CD8-positive, alpha-beta memory T cell (primary cell): ENCODE results near the gene TP73. TPM values are rescaled to one million over a fixed set of nuclear protein-coding genes. Genes with fewer than 3 reads are reported as not detected.
A peak's percentile ranks its signal among the peaks of the same experiment; 100 is the strongest.

ENCODE experiments used
- CTCF ChIA-PET: fragments of 350-600 bp; sonication (Branson Sonifier 250); formaldehyde crosslinking; loops from one replicate; lab custom pipeline; 2021; ENCODE audit warnings: antibody characterized with exemption; lab: Charles Lee
- POLR2A ChIA-PET: fragments of 350-600 bp; sonication (Branson Sonifier 250); formaldehyde crosslinking; loops from one replicate; lab custom pipeline; 2021; ENCODE audit warnings: antibody characterized with exemption; lab: Charles Lee
- DNase-seq, 5 donors: peaks; one replicate each; pipeline versions ENCODE4 v3.0.0 to v3.0.0-alpha.2; 2020 to 2022; ENCODE audit warnings: mixed read lengths in 1 of 5
- H3K27ac ChIP-seq: one replicate; pipeline ENCODE4 v1.7.0; 2013; ENCODE audit warnings: low read depth, mild to moderate bottlenecking, low read length, moderate library complexity
- H3K27me3 ChIP-seq: 2 replicates; pipeline ENCODE4 v1.7.0; 2013; ENCODE audit warnings: low read length, mild to moderate bottlenecking; ENCODE audit not compliant: insufficient read depth, poor library complexity, severe bottlenecking
- H3K36me3 ChIP-seq: 2 replicates; pipeline ENCODE4 v1.7.0; 2013; ENCODE audit warnings: mild to moderate bottlenecking, low read length, moderate library complexity; ENCODE audit not compliant: insufficient read depth
- H3K4me1 ChIP-seq: 2 replicates; pipeline ENCODE4 v1.7.0; 2013; ENCODE audit warnings: mild to moderate bottlenecking, low read length, moderate library complexity; ENCODE audit not compliant: insufficient read depth
- H3K4me3 ChIP-seq: 2 replicates; pipeline ENCODE4 v1.7.0; 2013; ENCODE audit warnings: mild to moderate bottlenecking, low read length
- H3K9me3 ChIP-seq: 2 replicates; pipeline ENCODE4 v1.7.0; 2013; ENCODE audit warnings: mild to moderate bottlenecking, low read length
- H3K27ac Mint-ChIP-seq, 8 donors: one replicate each; pipeline ENCODE4 v1.8.0; 2020 to 2021; ENCODE audit warnings: mixed read lengths in 8 of 8, mild to moderate bottlenecking in 6 of 8, inconsistent platforms in 3 of 8, moderate library complexity in 3 of 8
- H3K27me3 Mint-ChIP-seq, 2 donors: one replicate each; pipeline ENCODE4 v1.8.0; 2020 to 2021; ENCODE audit warnings: mixed read lengths in 2 of 2, mild to moderate bottlenecking in 1 of 2, moderate library complexity in 1 of 2
- H3K36me3 Mint-ChIP-seq, 3 donors: one replicate each; pipeline ENCODE4 v1.8.0; 2020 to 2021; ENCODE audit warnings: mixed read lengths in 3 of 3, inconsistent platforms in 1 of 3, mild to moderate bottlenecking in 1 of 3
- H3K4me1 Mint-ChIP-seq, 3 donors: one replicate each; pipeline ENCODE4 v1.8.0; 2020 to 2021; ENCODE audit warnings: mixed read lengths in 3 of 3, inconsistent platforms in 1 of 3, mild to moderate bottlenecking in 1 of 3
- H3K4me3 Mint-ChIP-seq, 7 donors: one replicate each; pipeline ENCODE4 v1.8.0; 2020 to 2021; ENCODE audit warnings: mixed read lengths in 7 of 7, mild to moderate bottlenecking in 6 of 7, moderate library complexity in 4 of 7, inconsistent platforms in 2 of 7
- H3K9me3 Mint-ChIP-seq, 5 donors: one replicate each; pipeline ENCODE4 v1.8.0; 2020 to 2022; ENCODE audit warnings: mixed read lengths in 5 of 5, mild to moderate bottlenecking in 3 of 5, moderate library complexity in 2 of 5, inconsistent platforms in 1 of 5
- polyA plus RNA-seq: library from polyadenylated mRNA; unstranded; fragments of 300-500 nt; fragmentation: Illumina TruSeq; gene quantifications from one replicate; pipeline ENCODE4 v1.2.3, GENCODE V29; 2021
- total RNA-seq, 2 experiments: library from RNA; stranded (reverse); gene quantifications; one replicate each; pipeline ENCODE4 v1.2.3, GENCODE V29; 2021

The TP73 gene
- total and polyA plus RNA-seq, 3 experiments from 2014 or later, result 0.20 to 0.63 (median 0.49) TPM

DNA sequence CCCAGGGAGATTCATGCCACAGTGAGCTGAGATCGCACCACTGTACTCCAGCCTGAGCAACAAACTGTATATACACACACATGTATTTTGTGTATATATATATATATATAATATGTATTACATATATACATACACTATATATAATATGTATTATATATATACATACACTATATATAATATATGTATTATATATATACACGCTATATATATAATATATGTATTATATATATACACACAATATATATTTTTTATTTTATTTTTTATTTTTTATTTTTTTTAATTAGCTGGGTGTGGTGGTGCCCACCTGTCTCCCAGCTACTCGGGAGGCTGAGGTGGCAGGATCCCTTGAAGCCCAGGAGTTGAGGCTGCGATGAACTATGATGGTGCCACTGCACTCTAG lies 9.3 kb downstream of the TP73 start:
- no peaks in the 10 kb centered on the region for H3K4me1 Mint-ChIP-seq
- Histone ChIP-seq H3K27ac (no peak overlapping the region), H3K36me3 (no peaks in the 10 kb centered on the region), H3K4me1 (no peaks in the 10 kb centered on the region), H3K27me3 (no peaks in the 10 kb centered on the region), H3K9me3 (no peaks in the 10 kb centered on the region), H3K4me3 (no peak overlapping the region)
- H3K27me3 Mint-ChIP-seq, result peaks cover 10 to 40% of the 10 kb centered on the region in 2 donors
- H3K27ac Mint-ChIP-seq, result no peak overlapping the region
- CTCF ChIA-PET, result no interaction called here
- no peaks in the 10 kb centered on the region for H3K36me3 Mint-ChIP-seq
- H3K9me3 Mint-ChIP-seq, result no peaks in the 10 kb centered on the region
- POLR2A ChIA-PET, result no interaction called here
- no peak overlapping the region for H3K4me3 Mint-ChIP-seq
- DNase-seq, result no peak

DNA sequence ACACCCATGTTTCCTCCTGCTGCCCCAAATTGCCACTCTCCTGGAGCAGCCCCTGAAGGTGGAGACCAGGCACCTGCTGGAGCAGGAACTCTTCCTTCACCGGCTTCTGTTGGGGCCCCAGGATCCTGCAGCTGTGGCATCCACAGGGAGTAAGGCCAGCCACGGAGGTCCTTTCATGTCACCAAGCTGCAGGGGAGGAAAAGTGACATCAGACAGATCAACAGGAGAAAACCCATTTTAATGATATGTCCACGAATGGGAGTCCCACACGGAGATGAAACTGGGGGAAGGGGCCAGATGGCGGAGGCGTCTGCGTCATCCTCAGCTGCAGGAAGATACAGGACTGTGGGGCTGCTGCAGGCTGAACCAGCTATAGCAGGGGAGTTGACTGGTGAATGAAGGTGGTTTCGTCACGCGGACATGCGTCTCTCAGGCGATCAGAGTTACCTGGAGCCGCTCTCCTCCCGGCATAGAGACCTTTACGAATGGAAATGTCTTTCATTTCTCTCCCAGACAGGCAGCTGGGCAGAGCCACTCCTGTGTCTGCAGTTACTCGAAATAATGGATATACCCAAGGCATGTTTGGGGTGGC lies 9.9 kb downstream of the TP73 start:
- no peak overlapping the region for H3K27ac Mint-ChIP-seq
- DNase-seq, result no peak
- H3K4me3 Mint-ChIP-seq, result peak overlapping the region in 1 of 7 donors; percentile 48
- no peaks in the 10 kb centered on the region for H3K4me1 Mint-ChIP-seq
- ChIA-PET CTCF (no interaction called here), POLR2A (no interaction called here)
- Histone ChIP-seq H3K9me3 (no peaks in the 10 kb centered on the region), H3K27me3 (no peaks in the 10 kb centered on the region), H3K4me3 (no peak overlapping the region), H3K4me1 (no peaks in the 10 kb centered on the region), H3K27ac (no peak overlapping the region), H3K36me3 (no peaks in the 10 kb centered on the region)
- no peaks in the 10 kb centered on the region for H3K9me3 Mint-ChIP-seq
- H3K27me3 Mint-ChIP-seq, result peaks cover 11 to 37% of the 10 kb centered on the region in 2 donors
- no peaks in the 10 kb centered on the region for H3K36me3 Mint-ChIP-seq

DNA sequence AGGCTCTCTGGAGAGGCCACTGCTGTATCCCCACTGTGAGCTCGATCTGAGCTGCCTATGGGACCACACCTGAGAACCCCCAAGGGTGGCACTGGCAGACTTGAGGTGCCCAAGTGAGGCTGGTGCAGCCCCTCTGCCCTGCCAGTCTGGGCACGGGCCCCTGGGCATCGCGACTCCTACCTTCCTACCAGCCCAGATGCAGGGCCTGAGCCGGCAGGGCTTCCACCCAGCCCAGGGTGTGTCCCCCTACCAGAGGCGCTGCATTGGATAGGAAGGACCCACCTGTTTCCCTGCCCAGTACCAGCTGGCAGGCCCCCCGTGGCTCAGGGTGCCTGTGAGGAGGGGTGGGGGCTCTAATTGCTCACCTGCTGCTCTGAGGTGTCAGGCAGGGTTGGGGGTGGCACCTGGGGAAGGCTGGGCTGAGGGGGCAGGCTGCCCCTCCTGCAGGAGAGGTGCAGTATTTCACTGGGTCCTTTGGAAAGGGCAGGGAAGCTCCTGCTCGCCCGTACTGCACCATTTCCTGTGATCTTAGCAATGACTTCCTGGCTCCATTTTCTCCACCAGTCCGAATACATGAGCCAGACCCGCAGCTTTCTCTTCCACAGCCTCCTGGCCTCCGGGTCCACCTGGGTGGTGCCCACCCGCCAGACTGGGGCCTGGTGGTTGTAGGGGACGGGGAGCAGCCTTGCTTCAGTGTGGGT lies 11.8 kb downstream of the TP73 start:
- H3K27ac Mint-ChIP-seq, result no peak overlapping the region
- POLR2A ChIA-PET, result no interaction called here

DNA sequence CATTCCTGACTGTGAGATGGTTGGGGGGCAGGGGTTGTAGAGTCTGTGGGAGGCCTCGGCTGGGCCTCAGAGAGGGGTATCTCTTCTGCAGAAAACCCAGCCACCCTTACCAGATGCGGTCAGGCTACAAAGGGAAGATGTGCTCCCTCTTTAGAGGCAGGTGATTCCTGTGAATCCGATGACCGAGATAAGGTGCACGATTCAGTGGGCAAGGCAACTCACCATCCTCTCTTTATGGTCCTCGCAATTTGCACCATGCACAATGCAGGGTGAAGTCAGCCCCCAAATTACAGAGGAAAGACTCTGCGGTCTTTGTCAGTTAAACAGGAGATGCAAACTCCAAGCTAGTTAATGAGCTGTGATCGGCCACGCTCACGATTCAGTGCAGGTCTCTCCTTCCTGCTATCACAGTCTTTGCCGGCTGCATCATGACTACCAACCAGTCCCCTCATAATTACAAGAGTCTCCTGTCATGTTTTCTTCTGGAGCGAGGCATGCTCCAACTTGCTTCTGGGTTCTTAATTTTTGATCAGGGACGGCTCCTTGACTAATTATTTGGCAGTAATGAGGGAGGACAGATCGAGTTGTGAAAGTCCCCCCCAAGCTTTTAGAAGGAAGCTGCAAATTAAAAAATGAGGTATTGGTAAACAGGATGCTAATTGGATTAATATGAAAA lies 12.5 kb downstream of the TP73 start:
- Histone ChIP-seq H3K4me3 (no peak overlapping the region), H3K27ac (no peak overlapping the region), H3K4me1 (no peaks in the 10 kb centered on the region), H3K27me3 (no peaks in the 10 kb centered on the region), H3K9me3 (no peaks in the 10 kb centered on the region), H3K36me3 (no peaks in the 10 kb centered on the region)
- Mint-ChIP-seq H3K36me3 (no peaks in the 10 kb centered on the region), H3K4me3 (no peak overlapping the region), H3K27me3 (peaks cover 8 to 25% of the 10 kb centered on the region in 2 donors), H3K27ac (no peak overlapping the region), H3K4me1 (no peaks in the 10 kb centered on the region), H3K9me3 (no peaks in the 10 kb centered on the region)
- CTCF ChIA-PET, result no interaction called here
- POLR2A ChIA-PET, result no interaction called here
- no peak for DNase-seq

More for the DNA sequence above, 11.8 kb downstream of the TP73 start:
- DNase-seq, result peak in 1 of 5 donors; percentile 41
- H3K36me3 Mint-ChIP-seq, result no peaks in the 10 kb centered on the region
- CTCF ChIA-PET, result no interaction called here
- no peaks in the 10 kb centered on the region for H3K9me3 Mint-ChIP-seq
- H3K36me3 ChIP-seq, result no peaks in the 10 kb centered on the region
- no peak overlapping the region for H3K4me3 ChIP-seq
- H3K4me1 ChIP-seq, result no peaks in the 10 kb centered on the region
- no peaks in the 10 kb centered on the region for H3K27me3 ChIP-seq
- H3K27ac ChIP-seq, result no peak overlapping the region
- H3K4me1 Mint-ChIP-seq, result no peaks in the 10 kb centered on the region
- H3K9me3 ChIP-seq, result no peaks in the 10 kb centered on the region
- no peak overlapping the region for H3K4me3 Mint-ChIP-seq
- peaks cover 8 to 27% of the 10 kb centered on the region in 2 donors for H3K27me3 Mint-ChIP-seq

DNA sequence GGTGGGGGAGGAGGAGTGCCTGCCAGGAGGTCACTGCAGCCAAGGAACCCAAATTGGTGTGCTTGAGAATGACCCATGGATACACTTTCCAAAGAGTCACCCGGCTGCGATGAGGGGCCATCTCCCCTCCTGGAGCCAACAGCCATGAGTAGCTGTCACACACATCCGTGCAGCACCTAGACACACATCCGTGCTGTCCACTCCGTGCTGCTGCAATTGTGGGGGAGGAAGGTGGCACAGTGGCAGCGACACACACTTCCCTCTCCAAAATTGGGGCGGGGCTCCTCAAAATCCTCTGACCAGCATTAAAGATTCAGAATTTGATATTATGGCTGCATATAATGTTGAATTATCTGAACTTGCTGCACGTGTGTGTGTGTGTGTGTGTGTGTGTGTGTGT lies 15.8 kb downstream of the TP73 start:
- H3K27ac Mint-ChIP-seq, result no peak overlapping the region

DNA sequence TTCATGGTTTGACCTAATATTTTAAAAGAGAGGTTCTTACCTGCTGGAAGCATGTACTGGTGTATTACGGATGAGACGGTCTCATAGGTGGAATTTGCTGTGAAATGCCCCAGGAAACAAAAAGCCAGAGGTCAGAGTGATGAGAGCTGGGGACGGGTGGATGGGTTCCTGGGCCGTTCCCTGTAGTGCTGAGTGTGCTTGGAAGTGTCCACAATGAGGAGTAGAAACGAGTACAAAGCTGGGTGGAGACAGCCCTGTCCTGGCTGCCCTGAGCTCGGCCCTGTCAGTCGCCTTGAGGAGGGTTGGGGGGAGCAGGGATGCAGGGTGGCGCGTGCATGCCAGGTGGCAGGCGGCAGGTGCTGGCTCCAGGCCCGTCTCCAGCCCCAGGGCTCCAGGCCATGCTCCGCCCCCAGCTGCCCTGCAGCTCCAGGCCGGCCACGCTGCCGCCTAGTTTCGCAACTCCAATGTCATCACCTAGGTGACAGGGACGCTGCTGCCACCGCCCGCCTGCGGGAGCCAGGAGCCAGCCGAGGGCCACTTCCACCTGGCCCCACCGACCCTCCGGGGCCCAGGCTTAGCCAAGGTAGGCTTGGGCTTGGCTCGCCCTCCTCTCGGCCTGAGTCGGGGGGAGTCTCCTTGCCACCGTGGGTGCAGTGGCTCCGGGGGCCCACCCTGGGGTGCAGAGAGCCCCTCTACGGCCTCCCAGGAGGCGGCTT lies 16.4 kb downstream of the TP73 start:
- Mint-ChIP-seq H3K27me3 (peaks cover 13 to 35% of the 10 kb centered on the region in 2 donors), H3K27ac (no peak overlapping the region), H3K4me1 (peaks cover 5 to 6% (median 5%) of the 10 kb centered on the region in 3 donors), H3K4me3 (no peak overlapping the region), H3K9me3 (no peaks in the 10 kb centered on the region), H3K36me3 (no peaks in the 10 kb centered on the region)
- Histone ChIP-seq H3K9me3 (no peaks in the 10 kb centered on the region), H3K4me3 (no peak overlapping the region), H3K4me1 (no peaks in the 10 kb centered on the region), H3K27ac (no peak overlapping the region), H3K36me3 (no peaks in the 10 kb centered on the region), H3K27me3 (no peaks in the 10 kb centered on the region)
- ChIA-PET POLR2A (no interaction called here), CTCF (interaction anchor here (1.2 kb wide), 1 partner anchor 70 kb away, joined by 3 read pairs; no protein-coding TSS in a partner anchor)
- peak in 1 of 5 donors; percentile 41 for DNase-seq

More for the DNA sequence above, 15.8 kb downstream of the TP73 start:
- Histone ChIP-seq H3K27me3 (no peaks in the 10 kb centered on the region), H3K4me3 (no peak overlapping the region), H3K4me1 (no peaks in the 10 kb centered on the region), H3K27ac (no peak overlapping the region), H3K9me3 (no peaks in the 10 kb centered on the region), H3K36me3 (no peaks in the 10 kb centered on the region)
- H3K36me3 Mint-ChIP-seq, result no peaks in the 10 kb centered on the region
- DNase-seq, result no peak
- peaks cover under 1% of the 10 kb centered on the region in 3 donors for H3K4me1 Mint-ChIP-seq
- H3K9me3 Mint-ChIP-seq, result no peaks in the 10 kb centered on the region
- ChIA-PET CTCF (no interaction called here), POLR2A (no interaction called here)
- H3K4me3 Mint-ChIP-seq, result no peak overlapping the region
- peaks cover 9 to 31% of the 10 kb centered on the region in 2 donors for H3K27me3 Mint-ChIP-seq

DNA sequence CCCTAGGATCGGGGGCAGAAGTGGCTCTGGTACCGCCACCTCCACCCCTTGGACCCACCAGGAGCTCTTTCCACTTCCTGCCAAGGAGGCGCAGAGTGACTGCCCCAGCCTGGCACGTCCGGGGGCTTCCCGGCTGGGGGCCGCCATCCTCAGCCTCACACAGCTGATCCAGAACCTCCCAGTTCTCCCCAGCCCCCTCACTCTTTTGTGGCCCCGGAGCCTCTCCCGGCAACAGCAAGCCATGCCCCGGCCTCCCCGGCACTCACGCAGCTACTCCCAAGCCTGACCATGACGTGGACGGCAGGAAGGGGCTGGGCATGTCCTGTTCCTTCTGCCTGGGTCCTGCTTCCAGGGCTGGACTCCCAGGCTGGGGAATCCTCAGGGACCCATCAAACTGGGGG lies 17.1 kb downstream of the TP73 start:
- H3K4me1 ChIP-seq, result no peaks in the 10 kb centered on the region
- ChIA-PET CTCF (interaction anchor here (1.2 kb wide), 1 partner anchor 70 kb away, joined by 3 read pairs; no protein-coding TSS in a partner anchor), POLR2A (no interaction called here)

More for the DNA sequence above, 17.1 kb downstream of the TP73 start:
- Mint-ChIP-seq H3K4me3 (no peak overlapping the region), H3K36me3 (no peaks in the 10 kb centered on the region), H3K4me1 (peaks cover 5 to 6% (median 5%) of the 10 kb centered on the region in 3 donors), H3K9me3 (no peaks in the 10 kb centered on the region), H3K27me3 (peaks cover 13 to 36% of the 10 kb centered on the region in 2 donors), H3K27ac (no peak overlapping the region)
- Histone ChIP-seq H3K27me3 (no peaks in the 10 kb centered on the region), H3K27ac (no peak overlapping the region), H3K9me3 (no peaks in the 10 kb centered on the region), H3K36me3 (no peaks in the 10 kb centered on the region), H3K4me3 (no peak overlapping the region)
- no peak for DNase-seq
